Fibroblast of pulmonary artery (primary cell): Measurements from ENCODE around the gene RNF11.
A peak's percentile ranks its signal among the peaks of the same experiment; 100 is the strongest.

Experiments used
- DNase-seq: peaks from one replicate; pipeline ENCODE4 v3.0.0-alpha.2; 2010; ENCODE audit warnings: low read depth
- H3K4me3 ChIP-seq: replicated peaks from 2 replicates; pipeline ENCODE4 v1.5.1; 2011; ENCODE audit warnings: low read depth, mild to moderate bottlenecking, control low read depth, low read length, moderate library complexity
- CTCF ChIP-seq: IDR thresholded peaks from 2 replicates; pipeline ENCODE4 v1.5.1; 2011; ENCODE audit warnings: mild to moderate bottlenecking, control low read depth, low read length, inconsistent platforms; ENCODE audit errors: missing control alignments

RNF11 gene

DNA sequence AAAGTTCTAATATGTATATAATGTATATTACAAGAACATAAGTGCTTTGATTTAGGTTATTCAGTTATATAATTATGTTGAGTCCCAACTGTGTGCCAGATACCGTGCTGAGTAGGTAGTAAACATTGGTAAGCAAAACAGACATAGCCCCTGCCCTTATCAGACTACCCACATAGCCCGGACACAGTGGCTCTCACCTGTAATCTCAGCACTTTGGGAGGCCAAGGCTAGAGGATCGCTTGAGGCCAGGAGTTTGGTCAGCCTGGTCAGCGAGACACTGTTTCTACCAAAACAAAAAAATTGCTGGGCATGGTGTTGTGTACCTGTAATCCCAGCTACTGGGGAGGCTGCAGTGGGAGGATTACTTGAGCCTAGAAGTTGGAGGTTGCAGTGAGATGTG lies 30.7 kb downstream of the RNF11 start:
- no peak for DNase-seq
- no peak for TF ChIP-seq CTCF
- H3K4me3 ChIP-seq, result no peak overlapping the region

GRCh38 chr1:51268634-51269033 lies 32.6 kb downstream of the RNF11 start:
- peak; percentile 13 for DNase-seq
- H3K4me3 ChIP-seq, result no peak overlapping the region
- no peak for TF ChIP-seq CTCF

DNA sequence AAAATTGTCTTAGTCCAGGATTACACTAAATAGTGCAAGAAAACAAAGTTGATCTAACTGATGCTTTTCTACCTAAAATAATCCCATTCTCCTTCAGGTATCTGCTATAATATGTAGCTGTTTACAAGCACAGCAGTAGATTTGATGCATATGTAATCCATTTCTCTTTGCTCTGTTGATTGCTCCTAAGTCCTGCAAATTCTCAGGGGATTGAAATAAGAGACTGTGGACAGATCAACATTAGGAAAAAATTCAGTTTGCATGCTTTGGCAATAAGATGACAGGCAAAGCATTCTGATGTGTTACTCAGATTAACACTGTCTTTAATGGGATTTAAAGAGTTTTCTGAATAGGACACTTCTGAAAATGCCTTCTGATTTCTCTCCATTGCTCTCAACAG lies 34.7 kb downstream of the RNF11 start:
- no peak for TF ChIP-seq CTCF
- no peak for DNase-seq
- no peak overlapping the region for H3K4me3 ChIP-seq

DNA sequence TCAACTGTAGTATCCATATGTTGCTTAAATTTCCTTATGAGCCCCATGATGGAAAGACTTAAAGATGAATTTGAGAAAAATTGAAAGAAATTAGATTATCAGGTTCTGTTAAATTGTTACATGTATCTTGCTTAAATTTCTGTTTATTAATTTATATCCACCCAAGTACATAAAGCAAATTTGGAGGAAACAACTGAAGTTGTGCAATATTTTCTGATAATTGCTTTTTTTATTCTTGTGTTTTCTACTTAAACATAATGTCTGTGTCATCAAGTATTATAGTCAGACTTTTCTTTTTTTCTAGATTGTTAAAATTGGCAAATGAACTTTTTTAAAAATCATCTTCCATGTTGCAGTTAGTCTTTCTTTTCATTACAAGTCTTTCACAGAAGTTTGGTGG lies 36.8 kb downstream of the RNF11 start:
- no peak overlapping the region for H3K4me3 ChIP-seq
- no peak for TF ChIP-seq CTCF
- no peak for DNase-seq

DNA sequence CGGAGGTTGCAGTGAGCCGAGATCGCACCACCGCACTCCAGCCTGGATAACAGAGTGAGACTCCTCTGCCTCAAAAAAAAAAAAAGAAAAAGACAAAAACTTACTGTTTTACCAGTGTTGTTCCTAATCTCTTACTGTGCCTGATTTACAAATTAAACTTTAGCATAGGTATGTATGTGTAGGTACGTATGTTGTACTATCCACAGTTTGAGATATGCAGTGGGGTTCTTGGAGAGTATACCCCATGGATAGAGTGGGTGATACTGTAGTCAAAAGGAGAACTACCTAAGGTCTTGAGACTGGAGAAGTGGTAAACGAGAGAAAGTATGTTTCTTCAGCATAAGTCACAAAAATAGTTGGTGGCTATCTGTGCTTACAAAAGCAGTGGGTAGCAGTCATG lies 38.6 kb downstream of the RNF11 start:
- DNase-seq, result no peak
- no peak for TF ChIP-seq CTCF

GRCh38 chr1:51276286-51276685 lies 40.2 kb downstream of the RNF11 start:
- DNase-seq, result no peak
- TF ChIP-seq CTCF, result no peak
- H3K4me3 ChIP-seq, result no peak overlapping the region

More for the DNA sequence above, 38.6 kb downstream of the RNF11 start:
- H3K4me3 ChIP-seq, result no peak overlapping the region

GRCh38 chr1:51280321-51280978 lies 44.4 kb downstream of the RNF11 start:
- H3K4me3 ChIP-seq, result no peak overlapping the region
- TF ChIP-seq CTCF, result no peak
- DNase-seq, result peak; percentile 13
